ENCODE data around the gene PIM3.

- no peak for TF ChIP-seq CTCF (IDR thresholded peaks at IDR 0.05; ENCODE audit: borderline replicate concordance, extremely low read depth, low read length, poor library complexity, severe bottlenecking)
- no peak for TF ChIP-seq EZH2 (IDR thresholded peaks at IDR 0.05; ENCODE audit: borderline replicate concordance, low read depth, low read length, severe bottlenecking)
These were observed 45.0 kb upstream of the PIM3 start for GRCh38 chr22:49915610-49916009.
